K562 (cell line): ENCODE measurements around the gene KCTD6. TPM values are rescaled to one million over a fixed set of nuclear protein-coding genes. Genes with fewer than 3 reads are reported as not detected.

Experiments
- BACH1 ChIP-seq: fragments of 200-800 bp; sonication (Bioruptor generic); IDR thresholded peaks from 2 replicates; pipeline ENCODE4 v1.6.1; 2016; ENCODE audit warnings: missing genetic modification characterization, missing compliant biosample characterization
- CBFA2T2 ChIP-seq: fragments of 450-650 bp; conservative IDR thresholded peaks from 2 replicates; pipeline ENCODE4 v1.6.1; 2017; ENCODE audit warnings: mild to moderate bottlenecking
- CBFA2T3 ChIP-seq: fragments of 450-650 bp; IDR thresholded peaks from 2 replicates; pipeline ENCODE4 v1.6.1; 2017
- EGR1 ChIP-seq: fragments of 450-650 bp; conservative IDR thresholded peaks from 2 replicates; pipeline ENCODE4 v1.6.1; 2017; ENCODE audit warnings: mild to moderate bottlenecking
- KDM1A ChIP-seq, 2 experiments: fragments of 450-650 bp; IDR thresholded peaks; 2 replicates each; pipeline ENCODE4 v1.6.1; 2016; ENCODE audit warnings: mild to moderate bottlenecking in 2 of 2
- SMARCA4 ChIP-seq: fragments of 450-650 bp; IDR thresholded peaks from 2 replicates; pipeline ENCODE4 v1.6.1; 2016
- ZNF184 ChIP-seq: sonication (generic); formaldehyde crosslinking; IDR thresholded peaks from 2 replicates; pipeline ENCODE4 v1.5.0; 2020; ENCODE audit warnings: missing genetic modification reagents
- ZNF263 ChIP-seq: sonication (generic); formaldehyde crosslinking; IDR thresholded peaks from 2 replicates; pipeline ENCODE4 v1.8.0; 2022; ENCODE audit warnings: mild to moderate bottlenecking, missing genetic modification reagents, borderline replicate concordance
- ZNF41 ChIP-seq: fragments of 250-450 bp; sonication (Bioruptor Pico); conservative IDR thresholded peaks from 2 replicates; pipeline ENCODE4 v1.4.0; 2020; ENCODE audit warnings: mild to moderate bottlenecking
- polyA plus RNA-seq, 8 experiments: library from polyadenylated mRNA; depleted of rRNA in 4 of 8; stranded (reverse) in 5 of 8; unstranded in 3 of 8; fragments of >200 nt; fragmentation: Nextera tagmentation in 2 of 8; fragmentation: Illumina TruSeq in 1 of 8; extraction: Ambion mirVana in 2 of 8; extraction: Trizol in 1 of 8; gene quantifications; 2 replicates each; pipeline versions ENCODE4 v1.2.1 to v1.2.3, GENCODE V29; 2011 to 2014; ENCODE audit warnings: inconsistent platforms in 1 of 8, missing spikeins in 1 of 8
- total RNA-seq, 7 experiments: library from RNA; depleted of rRNA in 6 of 7; stranded (reverse); fragments of >200 nt in 6 of 7; fragmentation: Illumina TruSeq in 2 of 7; extraction: Trizol in 2 of 7; gene quantifications; 2 replicates each; pipeline versions ENCODE4 v1.2.1 to v1.2.3, GENCODE V29; 2011 to 2021; ENCODE audit warnings: low replicate concordance in 1 of 7
- TF ChIP-seq, protein P1 (sequence below): fragments of 450-650 bp; formaldehyde crosslinking; IDR thresholded peaks from 2 replicates; pipeline ENCODE4 v1.4.0; 2022; ENCODE audit warnings: missing genetic modification characterization
- TF ChIP-seq, protein P2 (sequence below): fragments of 450-650 bp; IDR thresholded peaks from 2 replicates; pipeline ENCODE4 v1.6.1; 2016; ENCODE audit warnings: mild to moderate bottlenecking, moderate library complexity

Gene KCTD6
- total and polyA plus RNA-seq, 9 of the 15 experiments (the other 6 are each of a cell fraction or from before 2014, with no cell fraction given) = 2.1 to 5.9 (median 4.5) TPM

DNA sequence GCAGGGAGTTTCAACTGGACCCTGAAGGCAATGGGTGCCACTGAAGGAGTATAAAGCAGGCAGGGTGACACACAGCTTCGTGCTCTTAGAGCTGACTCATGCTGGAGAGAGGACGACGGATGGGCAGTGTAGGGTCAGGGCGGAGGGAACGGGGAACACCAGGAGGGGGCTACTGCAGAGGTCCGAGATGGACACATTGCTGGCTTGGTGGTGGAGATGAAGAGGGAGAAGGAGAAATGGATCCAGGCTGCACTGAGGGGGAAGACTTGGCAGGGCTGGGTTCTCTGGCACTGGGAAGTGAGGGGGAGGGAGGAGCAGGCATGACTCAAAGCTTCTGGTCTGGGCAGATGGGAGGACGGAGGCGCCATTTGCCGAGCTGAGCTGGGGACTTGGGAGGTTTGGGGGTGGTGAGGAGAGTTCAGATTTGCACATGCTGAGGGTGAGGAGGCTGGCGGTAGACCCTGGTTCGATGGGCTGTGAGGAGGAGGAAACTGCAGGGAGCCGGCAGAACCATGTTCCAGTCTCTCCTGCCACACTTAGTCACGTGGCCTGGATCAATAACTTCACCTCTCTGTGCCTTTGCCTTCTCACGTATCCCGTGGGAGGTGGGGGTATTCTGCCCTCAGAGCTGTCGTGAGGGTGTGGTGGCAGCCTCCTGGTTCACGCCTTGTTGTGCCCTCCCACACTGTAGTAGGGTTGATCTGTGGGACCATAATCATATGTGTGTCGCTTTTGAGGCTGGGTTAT is 4.6 kb upstream of the KCTD6 start (continued):
- TF ChIP-seq, protein P1, sequence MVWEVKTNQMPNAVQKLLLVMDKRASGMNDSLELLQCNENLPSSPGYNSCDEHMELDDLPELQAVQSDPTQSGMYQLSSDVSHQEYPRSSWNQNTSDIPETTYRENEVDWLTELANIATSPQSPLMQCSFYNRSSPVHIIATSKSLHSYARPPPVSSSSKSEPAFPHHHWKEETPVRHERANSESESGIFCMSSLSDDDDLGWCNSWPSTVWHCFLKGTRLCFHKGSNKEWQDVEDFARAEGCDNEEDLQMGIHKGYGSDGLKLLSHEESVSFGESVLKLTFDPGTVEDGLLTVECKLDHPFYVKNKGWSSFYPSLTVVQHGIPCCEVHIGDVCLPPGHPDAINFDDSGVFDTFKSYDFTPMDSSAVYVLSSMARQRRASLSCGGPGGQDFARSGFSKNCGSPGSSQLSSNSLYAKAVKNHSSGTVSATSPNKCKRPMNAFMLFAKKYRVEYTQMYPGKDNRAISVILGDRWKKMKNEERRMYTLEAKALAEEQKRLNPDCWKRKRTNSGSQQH = 0 out of 2 replicates have a peak, but pooled peaks have one; percentile 32
- TF ChIP-seq CBFA2T3 = peak; percentile 57
- TF ChIP-seq ZNF184 = no peak
- TF ChIP-seq, protein P2, sequence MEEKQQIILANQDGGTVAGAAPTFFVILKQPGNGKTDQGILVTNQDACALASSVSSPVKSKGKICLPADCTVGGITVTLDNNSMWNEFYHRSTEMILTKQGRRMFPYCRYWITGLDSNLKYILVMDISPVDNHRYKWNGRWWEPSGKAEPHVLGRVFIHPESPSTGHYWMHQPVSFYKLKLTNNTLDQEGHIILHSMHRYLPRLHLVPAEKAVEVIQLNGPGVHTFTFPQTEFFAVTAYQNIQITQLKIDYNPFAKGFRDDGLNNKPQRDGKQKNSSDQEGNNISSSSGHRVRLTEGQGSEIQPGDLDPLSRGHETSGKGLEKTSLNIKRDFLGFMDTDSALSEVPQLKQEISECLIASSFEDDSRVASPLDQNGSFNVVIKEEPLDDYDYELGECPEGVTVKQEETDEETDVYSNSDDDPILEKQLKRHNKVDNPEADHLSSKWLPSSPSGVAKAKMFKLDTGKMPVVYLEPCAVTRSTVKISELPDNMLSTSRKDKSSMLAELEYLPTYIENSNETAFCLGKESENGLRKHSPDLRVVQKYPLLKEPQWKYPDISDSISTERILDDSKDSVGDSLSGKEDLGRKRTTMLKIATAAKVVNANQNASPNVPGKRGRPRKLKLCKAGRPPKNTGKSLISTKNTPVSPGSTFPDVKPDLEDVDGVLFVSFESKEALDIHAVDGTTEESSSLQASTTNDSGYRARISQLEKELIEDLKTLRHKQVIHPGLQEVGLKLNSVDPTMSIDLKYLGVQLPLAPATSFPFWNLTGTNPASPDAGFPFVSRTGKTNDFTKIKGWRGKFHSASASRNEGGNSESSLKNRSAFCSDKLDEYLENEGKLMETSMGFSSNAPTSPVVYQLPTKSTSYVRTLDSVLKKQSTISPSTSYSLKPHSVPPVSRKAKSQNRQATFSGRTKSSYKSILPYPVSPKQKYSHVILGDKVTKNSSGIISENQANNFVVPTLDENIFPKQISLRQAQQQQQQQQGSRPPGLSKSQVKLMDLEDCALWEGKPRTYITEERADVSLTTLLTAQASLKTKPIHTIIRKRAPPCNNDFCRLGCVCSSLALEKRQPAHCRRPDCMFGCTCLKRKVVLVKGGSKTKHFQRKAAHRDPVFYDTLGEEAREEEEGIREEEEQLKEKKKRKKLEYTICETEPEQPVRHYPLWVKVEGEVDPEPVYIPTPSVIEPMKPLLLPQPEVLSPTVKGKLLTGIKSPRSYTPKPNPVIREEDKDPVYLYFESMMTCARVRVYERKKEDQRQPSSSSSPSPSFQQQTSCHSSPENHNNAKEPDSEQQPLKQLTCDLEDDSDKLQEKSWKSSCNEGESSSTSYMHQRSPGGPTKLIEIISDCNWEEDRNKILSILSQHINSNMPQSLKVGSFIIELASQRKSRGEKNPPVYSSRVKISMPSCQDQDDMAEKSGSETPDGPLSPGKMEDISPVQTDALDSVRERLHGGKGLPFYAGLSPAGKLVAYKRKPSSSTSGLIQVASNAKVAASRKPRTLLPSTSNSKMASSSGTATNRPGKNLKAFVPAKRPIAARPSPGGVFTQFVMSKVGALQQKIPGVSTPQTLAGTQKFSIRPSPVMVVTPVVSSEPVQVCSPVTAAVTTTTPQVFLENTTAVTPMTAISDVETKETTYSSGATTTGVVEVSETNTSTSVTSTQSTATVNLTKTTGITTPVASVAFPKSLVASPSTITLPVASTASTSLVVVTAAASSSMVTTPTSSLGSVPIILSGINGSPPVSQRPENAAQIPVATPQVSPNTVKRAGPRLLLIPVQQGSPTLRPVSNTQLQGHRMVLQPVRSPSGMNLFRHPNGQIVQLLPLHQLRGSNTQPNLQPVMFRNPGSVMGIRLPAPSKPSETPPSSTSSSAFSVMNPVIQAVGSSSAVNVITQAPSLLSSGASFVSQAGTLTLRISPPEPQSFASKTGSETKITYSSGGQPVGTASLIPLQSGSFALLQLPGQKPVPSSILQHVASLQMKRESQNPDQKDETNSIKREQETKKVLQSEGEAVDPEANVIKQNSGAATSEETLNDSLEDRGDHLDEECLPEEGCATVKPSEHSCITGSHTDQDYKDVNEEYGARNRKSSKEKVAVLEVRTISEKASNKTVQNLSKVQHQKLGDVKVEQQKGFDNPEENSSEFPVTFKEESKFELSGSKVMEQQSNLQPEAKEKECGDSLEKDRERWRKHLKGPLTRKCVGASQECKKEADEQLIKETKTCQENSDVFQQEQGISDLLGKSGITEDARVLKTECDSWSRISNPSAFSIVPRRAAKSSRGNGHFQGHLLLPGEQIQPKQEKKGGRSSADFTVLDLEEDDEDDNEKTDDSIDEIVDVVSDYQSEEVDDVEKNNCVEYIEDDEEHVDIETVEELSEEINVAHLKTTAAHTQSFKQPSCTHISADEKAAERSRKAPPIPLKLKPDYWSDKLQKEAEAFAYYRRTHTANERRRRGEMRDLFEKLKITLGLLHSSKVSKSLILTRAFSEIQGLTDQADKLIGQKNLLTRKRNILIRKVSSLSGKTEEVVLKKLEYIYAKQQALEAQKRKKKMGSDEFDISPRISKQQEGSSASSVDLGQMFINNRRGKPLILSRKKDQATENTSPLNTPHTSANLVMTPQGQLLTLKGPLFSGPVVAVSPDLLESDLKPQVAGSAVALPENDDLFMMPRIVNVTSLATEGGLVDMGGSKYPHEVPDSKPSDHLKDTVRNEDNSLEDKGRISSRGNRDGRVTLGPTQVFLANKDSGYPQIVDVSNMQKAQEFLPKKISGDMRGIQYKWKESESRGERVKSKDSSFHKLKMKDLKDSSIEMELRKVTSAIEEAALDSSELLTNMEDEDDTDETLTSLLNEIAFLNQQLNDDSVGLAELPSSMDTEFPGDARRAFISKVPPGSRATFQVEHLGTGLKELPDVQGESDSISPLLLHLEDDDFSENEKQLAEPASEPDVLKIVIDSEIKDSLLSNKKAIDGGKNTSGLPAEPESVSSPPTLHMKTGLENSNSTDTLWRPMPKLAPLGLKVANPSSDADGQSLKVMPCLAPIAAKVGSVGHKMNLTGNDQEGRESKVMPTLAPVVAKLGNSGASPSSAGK = peak; percentile 93
- TF ChIP-seq KDM1A (IDR thresholded peaks at IDR 0.05) = 0 out of 4 replicates have a peak, but pooled peaks of 1 of the 2 experiments have one; percentile 10
- TF ChIP-seq EGR1 = peak; percentile 66
- TF ChIP-seq ZNF263 (CRISPR knock-in tag) = peak; percentile 85
- TF ChIP-seq BACH1 (tag) = peak; percentile 44; the same call in 1 of the 2 replicates
- TF ChIP-seq CBFA2T2 = 0 out of 2 replicates have a peak, but pooled peaks have one; percentile 2
- peak; percentile 78 for TF ChIP-seq SMARCA4
- TF ChIP-seq ZNF41 (CRISPR knock-in tag) = no peak
